GM13976 (cell line): ENCODE results near the gene WFDC5.
"Not testable (repeated sequence)": the region's sequence is repeated elsewhere in the genome, so short reads cannot be mapped to it uniquely, and the experiment has no call there.

Experiments used
- DNase-seq: peaks from one replicate; pipeline ENCODE4 v3.0.0; 2012; ENCODE audit warnings: low spot score
- in situ Hi-C: fragments of 300-500 bp; cut with MboI; formaldehyde crosslinking; loops from one replicate; pipeline ENCODE4 v1.12.0; 2022; ENCODE audit warnings: low sequenced_read_pairs, mixed read lengths, inconsistent platforms; ENCODE audit not compliant: unreplicated experiment
- TF ChIP-seq, protein P1 (sequence below): IDR thresholded peaks from 2 replicates; pipeline ENCODE4 v1.5.1; 2012; ENCODE audit warnings: borderline replicate concordance, mild to moderate bottlenecking; ENCODE audit not compliant: insufficient read depth; ENCODE audit errors: extremely low read depth, missing control alignments, control extremely low read depth

Gene WFDC5

DNA sequence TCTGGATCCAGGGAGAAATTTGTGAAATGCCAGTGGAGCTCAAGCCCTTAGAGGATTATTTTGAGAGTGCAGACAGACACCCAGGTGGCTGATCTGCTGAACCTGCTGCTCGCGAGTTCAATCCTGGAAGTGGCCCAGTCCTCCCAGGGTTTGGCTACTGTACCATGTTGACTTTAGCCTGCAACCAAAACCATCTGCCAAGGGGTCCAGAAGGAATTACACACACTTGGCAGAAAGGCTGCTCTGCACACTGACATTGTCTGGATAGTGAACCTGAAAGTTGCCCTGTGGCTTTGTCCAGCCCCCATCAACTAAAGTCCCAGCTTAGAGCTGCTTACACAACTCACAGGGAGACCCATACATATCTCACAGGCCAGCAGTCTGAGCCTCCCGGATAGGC is 38.2 kb upstream of the WFDC5 start:
- TF ChIP-seq, protein P1, sequence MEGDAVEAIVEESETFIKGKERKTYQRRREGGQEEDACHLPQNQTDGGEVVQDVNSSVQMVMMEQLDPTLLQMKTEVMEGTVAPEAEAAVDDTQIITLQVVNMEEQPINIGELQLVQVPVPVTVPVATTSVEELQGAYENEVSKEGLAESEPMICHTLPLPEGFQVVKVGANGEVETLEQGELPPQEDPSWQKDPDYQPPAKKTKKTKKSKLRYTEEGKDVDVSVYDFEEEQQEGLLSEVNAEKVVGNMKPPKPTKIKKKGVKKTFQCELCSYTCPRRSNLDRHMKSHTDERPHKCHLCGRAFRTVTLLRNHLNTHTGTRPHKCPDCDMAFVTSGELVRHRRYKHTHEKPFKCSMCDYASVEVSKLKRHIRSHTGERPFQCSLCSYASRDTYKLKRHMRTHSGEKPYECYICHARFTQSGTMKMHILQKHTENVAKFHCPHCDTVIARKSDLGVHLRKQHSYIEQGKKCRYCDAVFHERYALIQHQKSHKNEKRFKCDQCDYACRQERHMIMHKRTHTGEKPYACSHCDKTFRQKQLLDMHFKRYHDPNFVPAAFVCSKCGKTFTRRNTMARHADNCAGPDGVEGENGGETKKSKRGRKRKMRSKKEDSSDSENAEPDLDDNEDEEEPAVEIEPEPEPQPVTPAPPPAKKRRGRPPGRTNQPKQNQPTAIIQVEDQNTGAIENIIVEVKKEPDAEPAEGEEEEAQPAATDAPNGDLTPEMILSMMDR = no peak
- no peak for DNase-seq
- in situ Hi-C loops = no loop called here

DNA sequence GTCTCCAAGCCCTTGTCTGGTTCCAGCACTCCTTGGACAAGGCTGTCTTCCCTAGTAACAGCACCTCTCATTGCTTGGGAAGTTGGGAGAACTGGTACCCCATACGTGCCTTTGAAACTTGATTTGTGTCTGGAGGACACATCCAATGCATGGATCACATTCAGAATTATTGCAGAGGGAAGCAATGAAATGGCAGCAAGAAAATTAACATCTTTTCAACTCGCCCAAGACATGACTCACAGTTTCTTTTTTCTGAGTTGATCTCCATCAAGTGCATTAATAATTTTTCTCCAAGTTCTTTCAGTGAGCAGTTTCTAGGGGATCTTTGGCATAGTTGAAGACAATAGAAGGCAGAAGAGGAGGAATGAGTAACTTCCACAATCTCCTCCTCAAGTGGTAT is 37.4 kb upstream of the WFDC5 start:
- TF ChIP-seq, protein P1 = no peak
- no peak for DNase-seq
- in situ Hi-C loops = no loop called here

DNA sequence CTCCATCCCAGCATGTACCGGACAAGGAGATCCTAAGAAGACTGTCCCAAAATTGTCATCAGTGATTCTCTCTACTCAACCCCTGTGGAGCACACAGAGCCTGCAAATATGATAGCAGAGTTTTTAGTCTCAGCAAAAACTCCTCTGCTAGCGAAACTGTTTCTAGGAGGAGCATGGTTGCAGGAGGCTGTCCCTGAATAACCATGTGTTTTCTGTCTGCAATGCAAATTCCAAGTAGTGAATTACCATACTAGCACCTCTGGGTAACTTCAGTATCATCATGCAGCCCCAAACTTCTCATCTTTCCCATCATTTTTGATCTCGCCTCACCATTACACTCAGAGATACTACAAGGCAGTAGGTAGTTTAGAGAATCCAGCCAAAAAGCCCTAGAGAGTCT is 34.1 kb upstream of the WFDC5 start:
- in situ Hi-C loops = no loop called here
- DNase-seq = no peak
- TF ChIP-seq, protein P1 = no peak

DNA sequence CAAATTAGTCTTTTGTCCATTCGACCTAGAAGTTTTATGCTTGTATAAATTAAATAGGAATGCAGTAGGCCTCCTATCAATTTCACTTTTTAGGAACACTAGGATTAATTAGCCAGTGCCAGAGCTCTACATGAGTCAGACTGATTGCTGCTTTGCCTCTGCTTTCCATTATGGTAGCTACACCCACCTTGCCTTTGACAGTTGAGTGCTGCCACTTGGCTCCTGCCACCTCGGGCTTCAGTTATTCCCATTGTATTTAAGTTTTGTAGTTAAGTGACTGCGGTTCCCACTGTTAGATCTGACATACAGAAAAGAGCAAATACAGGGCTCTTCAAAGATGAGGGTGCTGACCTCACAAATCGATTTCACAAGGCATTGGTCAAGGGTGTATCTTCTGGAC is 25.9 kb upstream of the WFDC5 start:
- in situ Hi-C loops = no loop called here
- DNase-seq = no peak
- TF ChIP-seq, protein P1 = no peak

DNA sequence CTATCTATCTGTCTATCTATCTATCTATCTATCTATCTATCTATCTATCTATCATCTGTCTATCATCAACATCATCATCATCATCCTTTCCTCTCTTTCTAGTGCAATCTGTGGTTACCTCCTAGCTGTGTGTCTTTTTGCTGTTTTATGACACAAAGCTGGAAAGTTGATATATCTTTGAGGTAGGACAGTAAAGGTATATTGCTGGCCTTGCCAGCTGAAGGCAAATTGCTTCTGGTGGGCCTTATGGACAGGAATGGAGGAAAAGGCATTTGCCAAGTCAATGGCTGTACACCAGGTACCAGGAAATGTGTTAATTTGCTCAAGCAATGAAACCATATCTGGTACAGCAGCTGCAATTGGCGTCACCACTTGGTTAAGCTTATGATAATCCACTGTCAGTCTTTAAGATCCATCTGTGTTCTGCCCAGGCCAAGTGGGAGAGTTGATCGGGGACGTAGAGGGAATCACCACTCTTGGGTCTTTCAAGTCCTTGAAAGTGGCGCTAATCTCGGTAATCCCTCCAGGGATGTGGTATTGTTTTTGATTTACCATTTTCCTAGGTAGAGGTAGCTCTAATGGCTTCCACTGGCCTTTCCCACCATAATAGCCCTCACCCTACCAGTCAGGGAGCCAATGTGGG is 24.9 kb upstream of the WFDC5 start:
- in situ Hi-C loops, DNase-seq: not testable (repeated sequence)

DNA sequence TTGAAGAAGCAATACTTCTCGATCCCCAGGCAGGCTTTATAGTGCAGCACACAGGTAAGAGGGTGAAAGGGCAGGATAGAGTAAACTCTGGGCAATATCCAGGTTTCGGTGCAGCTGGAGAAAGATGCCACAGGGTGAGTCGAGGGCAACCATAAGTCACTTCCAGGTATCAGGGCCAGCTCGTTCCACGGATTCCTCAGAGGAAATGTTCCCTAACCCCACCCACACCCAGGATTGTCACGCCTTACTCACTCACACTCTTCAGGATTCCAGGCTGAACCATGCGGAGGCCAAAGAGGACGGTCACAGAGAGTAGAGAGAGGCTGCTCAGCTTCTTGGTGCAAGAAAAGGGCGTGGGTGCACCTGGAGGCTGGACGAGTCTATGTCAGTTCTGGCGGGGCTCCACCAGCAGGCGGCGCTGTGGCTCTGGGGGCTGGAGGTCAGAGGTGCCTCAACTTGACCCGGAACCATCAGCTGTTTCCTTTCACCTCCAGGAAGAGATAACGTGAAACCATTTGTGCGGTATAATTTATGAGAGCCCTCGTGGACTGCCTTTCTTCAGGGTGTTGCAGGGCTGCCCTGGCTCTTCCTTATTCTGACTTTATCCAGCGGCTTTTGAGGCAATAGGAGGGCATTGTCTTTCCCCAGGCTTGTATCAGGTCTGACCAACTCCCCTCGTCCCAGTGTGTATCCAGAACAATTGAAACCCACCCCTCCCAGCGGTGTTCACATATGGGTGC is 23.8 kb upstream of the WFDC5 start:
- peak; percentile 53 for DNase-seq
- TF ChIP-seq, protein P1 = peak; percentile 62
- in situ Hi-C loops = no loop called here

DNA sequence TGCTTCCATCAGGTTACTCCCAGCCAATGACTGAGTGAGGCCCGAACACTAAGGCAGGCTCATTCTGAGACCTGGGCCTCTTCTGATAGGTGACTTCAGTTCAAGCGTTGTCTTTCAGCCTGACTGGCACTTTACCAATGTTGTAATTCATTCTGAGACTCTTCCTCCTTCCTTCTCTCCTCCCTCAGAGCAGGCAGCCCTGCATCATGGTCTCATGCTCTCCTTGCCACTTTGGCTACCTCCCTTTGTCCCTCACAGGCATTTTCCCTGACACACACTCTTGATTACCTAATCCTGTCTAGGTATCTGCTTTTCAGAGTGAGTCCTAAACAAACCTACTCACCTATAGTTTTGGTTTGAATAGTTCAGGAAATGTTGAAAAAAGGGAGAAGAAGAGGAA is 21.9 kb upstream of the WFDC5 start:
- TF ChIP-seq, protein P1 = no peak
- DNase-seq = no peak
- in situ Hi-C loops = no loop called here
